ENCODE measurements around the gene CS. TPM values are rescaled to one million over a fixed set of nuclear protein-coding genes. Genes with fewer than 3 reads are reported as not detected.
A peak's percentile ranks its signal among the peaks of the same experiment; 100 is the strongest.

CS gene
- total RNA-seq, 2 donors from 2014 or later = 134 to 167 TPM

GRCh38 chr12:56299308-56299852, 750 bp downstream of the CS start:
- Histone ChIP-seq H3K9me3 (ENCODE audit: control insufficient read depth, low read length) (no peaks in the 10 kb centered on the region), H3K36me3 (ENCODE audit: control insufficient read depth, insufficient read depth, low read length) (peaks cover 35% of the 10 kb centered on the region), H3K27ac (ENCODE audit: low read depth, low read length) (peak overlapping the region; percentile 74), H3K4me1 (ENCODE audit: control insufficient read depth, insufficient read depth, low read length) (peaks cover 9% of the 10 kb centered on the region), H3K4me3 (ENCODE audit: low read length) (peak overlapping the region; percentile 94), H3K9ac (ENCODE audit: extremely low read depth, low read length, poor library complexity, severe bottlenecking) (peak overlapping the region; percentile 67), H3K27me3 (ENCODE audit: control insufficient read depth, insufficient read depth, low read length, poor library complexity, severe bottlenecking) (no peaks in the 10 kb centered on the region)
- Mint-ChIP-seq H3K4me1 (peaks cover 25% of the 10 kb centered on the region), H3K27me3 (ENCODE audit: insufficient read depth) (no peaks in the 10 kb centered on the region), H3K27ac (peak overlapping the region; percentile 94), H3K4me3 (peak overlapping the region; percentile 88), H3K9me3 (no peaks in the 10 kb centered on the region), H3K36me3 (ENCODE audit: low read depth) (peaks cover 14% of the 10 kb centered on the region)
- no peak for TF ChIP-seq CTCF (conservative IDR thresholded peaks at IDR 0.05)
- DNase-seq = no peak
- WGBS, 2 experiments (ENCODE audit: insufficient coverage in 1 of 2, insufficient read length in 1 of 2) = 7 to 16% methylated on average over 8 to 10 of the region's 10 CpGs

- TF ChIP-seq CTCF (conservative IDR thresholded peaks at IDR 0.05) = no peak
- no peaks in the 10 kb centered on the region for H3K27me3 Mint-ChIP-seq (ENCODE audit: insufficient read depth)
- Histone ChIP-seq H3K9me3 (ENCODE audit: control insufficient read depth, low read length) (no peaks in the 10 kb centered on the region), H3K27me3 (ENCODE audit: control insufficient read depth, insufficient read depth, low read length, poor library complexity, severe bottlenecking) (no peaks in the 10 kb centered on the region), H3K4me3 (ENCODE audit: low read length) (peak overlapping the region; percentile 94), H3K27ac (ENCODE audit: low read depth, low read length) (no peak overlapping the region), H3K4me1 (ENCODE audit: control insufficient read depth, insufficient read depth, low read length) (peaks cover 9% of the 10 kb centered on the region), H3K36me3 (ENCODE audit: control insufficient read depth, insufficient read depth, low read length) (peaks cover 33% of the 10 kb centered on the region), H3K9ac (ENCODE audit: extremely low read depth, low read length, poor library complexity, severe bottlenecking) (no peak overlapping the region)
- H3K27ac Mint-ChIP-seq = no peak overlapping the region
- WGBS, 2 experiments (ENCODE audit: insufficient coverage in 1 of 2, insufficient read length in 1 of 2) = 90 to 92% methylated on average over 4 to 5 of the region's 5 CpGs
- peak overlapping the region; percentile 88 for H3K4me3 Mint-ChIP-seq
- no peaks in the 10 kb centered on the region for H3K9me3 Mint-ChIP-seq
- H3K36me3 Mint-ChIP-seq (ENCODE audit: low read depth) = peaks cover 10% of the 10 kb centered on the region
- DNase-seq = no peak
- H3K4me1 Mint-ChIP-seq = peaks cover 25% of the 10 kb centered on the region
These were observed 1.3 kb downstream of the CS start for GRCh38 chr12:56298828-56299227.

- WGBS, 2 experiments (ENCODE audit: insufficient coverage in 1 of 2, insufficient read length in 1 of 2) = 89 to 96% methylated on average over 8 of the region's 8 CpGs
- Histone ChIP-seq H3K9me3 (ENCODE audit: control insufficient read depth, low read length) (no peaks in the 10 kb centered on the region), H3K36me3 (ENCODE audit: control insufficient read depth, insufficient read depth, low read length) (peaks cover 31% of the 10 kb centered on the region), H3K4me1 (ENCODE audit: control insufficient read depth, insufficient read depth, low read length) (peaks cover 9% of the 10 kb centered on the region), H3K27ac (ENCODE audit: low read depth, low read length) (no peak overlapping the region), H3K4me3 (ENCODE audit: low read length) (no peak overlapping the region), H3K9ac (ENCODE audit: extremely low read depth, low read length, poor library complexity, severe bottlenecking) (no peak overlapping the region), H3K27me3 (ENCODE audit: control insufficient read depth, insufficient read depth, low read length, poor library complexity, severe bottlenecking) (no peaks in the 10 kb centered on the region)
- H3K27ac Mint-ChIP-seq = peak overlapping the region; percentile 39
- H3K27me3 Mint-ChIP-seq (ENCODE audit: insufficient read depth) = no peaks in the 10 kb centered on the region
- no peak for TF ChIP-seq CTCF (conservative IDR thresholded peaks at IDR 0.05)
- H3K36me3 Mint-ChIP-seq (ENCODE audit: low read depth) = peaks cover 15% of the 10 kb centered on the region
- no peak overlapping the region for H3K4me3 Mint-ChIP-seq
- H3K9me3 Mint-ChIP-seq = no peaks in the 10 kb centered on the region
- no peak for DNase-seq
- peaks cover 25% of the 10 kb centered on the region for H3K4me1 Mint-ChIP-seq
These were observed 2.7 kb downstream of the CS start for GRCh38 chr12:56297400-56297799.
